Progenitor cell of endocrine pancreas (in vitro differentiated cells): ENCODE results near the gene SND1. TPM values are rescaled to one million over a fixed set of nuclear protein-coding genes. Genes with fewer than 3 reads are reported as not detected.

Experiments used
- DNase-seq: peaks from one replicate; pipeline ENCODE4 v3.0.0; 2021; ENCODE audit warnings: low spot score; ENCODE audit not compliant: unreplicated experiment
- H3K27ac Mint-ChIP-seq: 2 replicates; pipeline ENCODE4 v1.8.0; 2021; ENCODE audit warnings: mild to moderate bottlenecking, moderate library complexity, mixed read lengths
- H3K27me3 Mint-ChIP-seq: 2 replicates; pipeline ENCODE4 v1.8.0; 2021; ENCODE audit warnings: mixed read lengths
- H3K36me3 Mint-ChIP-seq: 2 replicates; pipeline ENCODE4 v1.8.0; 2022; ENCODE audit warnings: mixed read lengths; ENCODE audit not compliant: insufficient read depth
- H3K4me1 Mint-ChIP-seq: 2 replicates; pipeline ENCODE4 v1.8.0; 2021; ENCODE audit warnings: low read depth, mixed read lengths
- H3K4me3 Mint-ChIP-seq: 2 replicates; pipeline ENCODE4 v1.8.0; 2021; ENCODE audit warnings: low read depth, mild to moderate bottlenecking, moderate library complexity, mixed read lengths
- H3K9me3 Mint-ChIP-seq: 2 replicates; pipeline ENCODE4 v1.8.0; 2021; ENCODE audit warnings: low read depth, mixed read lengths
- CTCF ChIP-seq: fragments of 200-600 bp; sonication (generic); IDR thresholded peaks from one replicate; pipeline ENCODE4 v1.5.0; 2021; ENCODE audit warnings: antibody characterized with exemption, mild to moderate bottlenecking; ENCODE audit not compliant: unreplicated experiment
- total RNA-seq: library from RNA; stranded (reverse); gene quantifications from 2 replicates; pipeline ENCODE4 v1.2.1, GENCODE V29; 2021

SND1 gene
- total RNA-seq, 1 donor from 2014 or later = 213 TPM

DNA sequence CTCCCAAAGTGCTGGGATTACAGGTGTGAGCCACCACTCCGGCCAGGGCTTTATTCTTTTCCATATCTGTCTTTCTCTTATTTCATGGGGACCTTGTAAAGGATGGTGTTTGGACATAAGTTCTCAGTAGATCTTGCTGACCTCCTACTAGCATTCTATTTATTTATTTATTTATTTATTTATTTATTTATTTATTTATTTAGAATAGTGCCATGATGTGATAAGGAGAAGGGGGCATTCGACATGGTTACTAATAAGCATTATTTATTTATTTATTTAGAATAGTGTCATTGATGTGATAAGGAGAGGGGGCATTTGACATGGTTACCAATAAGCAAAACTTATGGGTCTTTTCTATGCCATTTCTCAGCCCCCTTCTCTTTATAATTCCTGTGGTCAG is 202.4 kb downstream of the SND1 start:
- peaks cover 3% of the 10 kb centered on the region for H3K4me1 Mint-ChIP-seq
- H3K4me3 Mint-ChIP-seq = no peak overlapping the region
- no peak for DNase-seq
- TF ChIP-seq CTCF = no peak
- no peaks in the 10 kb centered on the region for H3K27me3 Mint-ChIP-seq
- H3K36me3 Mint-ChIP-seq = peaks cover 10% of the 10 kb centered on the region
- no peak overlapping the region for H3K27ac Mint-ChIP-seq
- no peaks in the 10 kb centered on the region for H3K9me3 Mint-ChIP-seq

- H3K4me3 Mint-ChIP-seq = no peak overlapping the region
These were observed 205.5 kb downstream of the SND1 start for GRCh38 chr7:127857464-127857841.

GRCh38 chr7:127858091-127858914 is 206.3 kb downstream of the SND1 start:
- no peak overlapping the region for H3K27ac Mint-ChIP-seq
- no peak for DNase-seq
- no peaks in the 10 kb centered on the region for H3K9me3 Mint-ChIP-seq
- H3K4me3 Mint-ChIP-seq = no peak overlapping the region
- H3K4me1 Mint-ChIP-seq = no peaks in the 10 kb centered on the region
- no peaks in the 10 kb centered on the region for H3K27me3 Mint-ChIP-seq
- TF ChIP-seq CTCF = no peak
- H3K36me3 Mint-ChIP-seq = peaks cover 7% of the 10 kb centered on the region

More at GRCh38 chr7:127857464-127857841, 205.5 kb downstream of the SND1 start:
- no peaks in the 10 kb centered on the region for H3K27me3 Mint-ChIP-seq
- no peaks in the 10 kb centered on the region for H3K4me1 Mint-ChIP-seq
- no peak overlapping the region for H3K27ac Mint-ChIP-seq
- no peak for TF ChIP-seq CTCF
- no peaks in the 10 kb centered on the region for H3K9me3 Mint-ChIP-seq
- H3K36me3 Mint-ChIP-seq = peaks cover 7% of the 10 kb centered on the region
- DNase-seq = no peak

DNA sequence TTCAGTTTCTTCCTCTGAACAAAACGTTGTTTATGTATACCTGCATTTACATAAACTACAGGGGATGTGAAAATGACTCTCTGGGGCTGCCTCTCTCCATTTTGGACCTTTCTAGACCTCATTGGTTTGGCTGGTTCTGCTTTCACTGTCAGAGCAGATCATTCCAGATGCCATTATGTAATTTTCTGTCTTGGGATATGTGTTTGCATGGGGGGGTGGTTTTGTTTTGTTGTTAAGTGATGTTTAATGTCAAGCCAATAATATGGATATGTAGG is 206.9 kb downstream of the SND1 start:
- no peak for DNase-seq
- Mint-ChIP-seq H3K9me3 (no peaks in the 10 kb centered on the region), H3K4me1 (no peaks in the 10 kb centered on the region), H3K27ac (no peak overlapping the region), H3K4me3 (no peak overlapping the region), H3K36me3 (peaks cover 7% of the 10 kb centered on the region), H3K27me3 (no peaks in the 10 kb centered on the region)
- no peak for TF ChIP-seq CTCF

GRCh38 chr7:127859330-127859729 is 207.3 kb downstream of the SND1 start:
- DNase-seq = no peak
- no peak overlapping the region for H3K4me3 Mint-ChIP-seq
- no peaks in the 10 kb centered on the region for H3K27me3 Mint-ChIP-seq
- TF ChIP-seq CTCF = no peak
- no peaks in the 10 kb centered on the region for H3K4me1 Mint-ChIP-seq
- H3K27ac Mint-ChIP-seq = no peak overlapping the region
- peaks cover 7% of the 10 kb centered on the region for H3K36me3 Mint-ChIP-seq
- no peaks in the 10 kb centered on the region for H3K9me3 Mint-ChIP-seq
